A549 treated with AZD2906 at 1 μM for 4 hours (cell line): ENCODE data around the gene FGF16. TPM values are rescaled to one million over a fixed set of nuclear protein-coding genes. Genes with fewer than 3 reads are reported as not detected.

ENCODE experiments used
- total RNA-seq: library from RNA; stranded (reverse); fragments of 200-300 nt; extraction: Qiagen RNA extraction; gene quantifications from 5 replicates; pipeline ENCODE4 v1.2.3, GENCODE V29; 2022

FGF16 gene
- total RNA-seq: not detected in 5 replicates

GRCh38 chrX:77446908-77447652 is at the start of gene FGF16:
TSS of gene FGF16 (plus strand) at chrX:77447389. CDS start at chrX:77447675, 286 bp downstream.

